ENCODE data around the gene PLB1. TPM values are rescaled to one million over a fixed set of nuclear protein-coding genes. Genes with fewer than 3 reads are reported as not detected.

The PLB1 gene
- total RNA-seq, 1 donor from 2014 or later = 9.9 TPM

DNA sequence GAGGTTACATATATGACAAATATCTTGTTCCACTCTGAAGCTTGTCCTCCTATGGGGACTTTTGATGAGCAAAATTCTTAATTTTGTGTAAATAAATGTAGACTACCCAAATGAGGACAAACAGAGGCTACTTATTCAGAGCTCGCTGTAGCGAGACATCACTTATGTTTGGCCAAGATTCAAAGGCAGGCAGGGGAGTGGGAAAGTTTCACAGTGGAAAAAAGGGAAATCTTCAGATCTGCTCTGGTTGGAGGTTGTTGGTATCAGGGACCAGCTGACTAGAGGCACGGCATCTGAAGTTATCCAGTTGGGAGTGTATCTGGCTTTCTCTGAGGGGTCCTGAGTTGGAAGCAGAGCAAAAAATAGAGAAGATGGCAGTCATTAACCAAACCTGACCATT lies 1.3 kb downstream of the PLB1 start:
- DNase-seq (ENCODE audit: low spot score) = no peak

DNA sequence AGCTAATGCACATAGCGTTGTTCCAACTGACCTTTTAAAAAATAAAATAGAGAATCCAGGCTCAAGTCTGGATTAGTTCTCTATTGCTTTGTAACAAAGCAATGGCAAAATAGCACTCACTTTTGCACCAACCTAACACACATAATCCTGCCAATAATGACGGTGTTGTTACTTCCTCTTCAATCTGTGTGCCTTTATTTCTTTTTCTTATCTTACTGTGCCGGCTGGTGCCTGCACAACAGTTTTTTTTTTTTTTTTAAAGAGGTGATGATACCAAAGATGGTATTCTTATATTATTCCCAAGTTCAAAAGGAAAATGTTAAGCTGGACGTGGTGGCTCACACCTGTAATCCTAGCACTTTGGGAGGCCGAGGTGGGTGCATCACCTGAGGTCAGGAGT lies 3.4 kb downstream of the PLB1 start:
- DNase-seq (ENCODE audit: low spot score) = no peak

DNA sequence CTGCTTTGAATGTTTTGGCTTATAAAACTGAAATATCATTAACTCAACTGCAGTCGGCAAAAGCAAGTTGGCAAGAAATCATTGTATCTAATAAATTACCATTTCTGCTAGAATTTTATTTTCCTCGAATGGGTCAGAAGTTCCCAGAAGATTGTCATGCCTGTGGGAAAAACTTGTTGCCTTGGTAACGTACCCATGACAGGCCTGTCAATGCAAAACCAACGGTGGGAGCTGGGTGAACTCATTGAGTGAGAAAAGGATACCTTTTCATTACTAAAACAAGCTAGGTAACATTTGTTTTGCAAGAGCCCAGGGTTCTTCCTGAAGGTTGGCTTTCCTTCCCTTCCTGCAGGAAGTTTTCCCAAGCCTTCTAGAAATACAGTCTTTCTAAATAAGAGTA lies 9.5 kb downstream of the PLB1 start:
- no peak for DNase-seq (ENCODE audit: low spot score)

DNA sequence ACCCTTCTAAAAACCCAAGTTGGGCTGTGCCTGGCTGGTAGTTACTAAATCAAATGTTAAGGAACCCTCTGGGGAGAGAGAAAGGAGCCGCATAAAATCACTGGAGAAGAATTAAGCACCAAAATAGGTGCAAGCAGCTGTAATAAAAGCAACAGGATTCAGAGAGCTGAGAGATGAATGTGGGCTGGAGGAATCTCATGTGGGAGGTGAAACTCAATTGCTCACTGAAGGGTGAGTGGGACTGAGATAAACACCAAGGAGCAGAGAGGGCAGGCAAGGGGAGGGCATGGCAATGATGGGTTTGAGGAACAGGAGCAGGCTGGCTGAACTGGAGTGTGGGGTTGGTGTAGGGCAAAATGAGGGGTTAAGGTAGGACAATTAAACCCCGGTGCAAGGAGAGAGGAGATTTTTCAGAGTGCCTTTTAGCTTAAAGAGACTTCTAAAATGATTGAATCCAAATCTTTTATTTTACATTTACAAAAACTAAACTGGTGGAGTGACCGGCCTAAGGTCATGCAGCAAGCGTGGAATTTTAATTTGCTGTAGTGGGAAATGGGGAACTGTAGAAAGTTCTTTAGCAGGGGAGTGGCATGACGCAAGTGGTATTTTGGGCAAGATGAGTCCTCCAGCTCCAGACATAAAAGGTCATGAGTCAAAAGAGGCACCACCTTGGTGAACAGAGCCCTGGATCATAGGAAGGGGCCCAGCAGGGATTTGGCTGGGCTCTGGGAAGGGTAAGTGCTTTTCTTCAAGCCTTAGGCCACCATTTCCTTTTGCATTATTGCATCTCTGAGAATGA lies 10.5 kb downstream of the PLB1 start:
- no peak for DNase-seq (ENCODE audit: low spot score)

DNA sequence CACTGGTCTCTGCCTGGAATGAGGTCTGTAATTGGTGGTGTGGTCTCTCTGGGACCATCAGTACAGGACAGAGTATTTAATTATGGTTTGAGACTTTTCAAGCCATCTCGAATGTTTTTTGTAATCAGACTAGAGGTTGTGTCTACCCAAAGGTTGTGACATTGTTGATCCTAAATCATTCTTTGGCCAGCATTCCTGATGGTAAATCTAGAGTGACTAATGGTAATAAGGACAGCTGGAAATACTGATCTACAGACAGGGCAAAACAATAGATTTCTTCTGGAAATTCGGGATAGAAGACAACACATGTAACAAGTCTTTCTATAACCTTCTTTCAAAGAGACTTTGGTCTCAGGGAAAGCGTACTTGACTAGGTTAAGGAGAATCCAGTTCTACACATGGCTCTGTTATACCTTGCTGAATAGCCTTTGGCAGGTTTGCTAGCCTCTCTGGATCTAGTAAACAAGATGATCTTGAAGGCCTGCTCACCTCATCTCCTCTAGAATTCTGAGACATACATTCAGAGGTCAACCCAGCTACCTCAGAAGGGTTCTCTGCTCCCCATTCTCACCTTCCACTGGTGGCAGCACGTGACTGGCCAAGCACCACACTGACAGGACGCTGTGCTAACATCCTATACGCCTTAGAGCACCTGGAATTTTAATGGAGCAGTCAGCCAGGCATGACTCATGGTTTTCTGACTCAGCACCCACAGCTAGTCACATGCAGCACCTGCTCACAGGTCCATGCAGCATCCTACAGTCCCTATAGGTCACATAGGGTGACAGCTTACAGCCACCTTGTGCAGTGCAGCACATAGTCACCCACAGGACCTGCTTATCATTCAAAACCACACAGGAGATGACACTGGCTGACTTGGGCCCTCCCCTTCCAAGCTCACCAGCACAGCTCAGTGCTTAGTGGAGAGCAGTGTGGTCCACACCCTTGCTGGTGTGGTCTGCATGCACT lies 12.2 kb downstream of the PLB1 start:
- DNase-seq (ENCODE audit: low spot score) = peak; percentile 65

DNA sequence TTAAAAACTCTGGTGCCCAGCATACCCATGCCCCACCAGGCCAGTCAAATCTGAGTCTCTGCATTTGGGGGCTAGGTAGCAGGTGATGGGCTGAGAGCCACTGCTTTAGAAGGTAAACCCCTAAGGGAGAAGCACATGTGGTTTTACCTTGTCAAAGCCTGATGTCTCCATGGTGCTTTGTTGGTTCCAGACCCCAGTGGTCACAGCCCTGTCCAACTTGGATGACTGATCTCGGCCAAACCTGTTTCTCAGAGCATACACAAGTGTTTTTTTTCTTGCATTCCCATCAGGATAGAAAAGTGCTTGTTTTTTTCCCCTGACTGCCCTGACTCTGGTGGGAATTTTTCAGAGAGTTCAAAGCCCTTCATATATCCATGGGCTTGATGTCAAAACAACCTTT lies 13.5 kb downstream of the PLB1 start:
- DNase-seq (ENCODE audit: low spot score) = peak; percentile 17

DNA sequence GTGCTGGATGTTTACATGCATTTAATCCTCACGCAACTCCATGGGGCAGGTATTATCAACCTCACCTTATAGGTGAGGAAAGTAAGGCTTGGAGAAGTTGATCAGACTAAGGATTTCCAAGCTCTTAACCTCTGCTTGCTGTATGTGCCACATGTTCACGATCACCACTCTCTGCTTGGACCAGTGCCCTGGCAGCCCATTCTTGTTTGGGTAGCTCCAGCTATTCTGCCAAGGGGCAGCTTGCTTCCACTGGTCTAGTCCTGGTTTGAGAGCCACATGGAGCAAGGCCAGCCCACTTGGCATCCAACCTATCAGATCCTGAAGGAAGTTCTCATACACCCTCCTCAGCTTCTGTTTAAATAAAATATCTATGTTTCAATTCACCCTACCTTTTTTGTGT lies 14.3 kb downstream of the PLB1 start:
- DNase-seq (ENCODE audit: low spot score) = no peak

DNA sequence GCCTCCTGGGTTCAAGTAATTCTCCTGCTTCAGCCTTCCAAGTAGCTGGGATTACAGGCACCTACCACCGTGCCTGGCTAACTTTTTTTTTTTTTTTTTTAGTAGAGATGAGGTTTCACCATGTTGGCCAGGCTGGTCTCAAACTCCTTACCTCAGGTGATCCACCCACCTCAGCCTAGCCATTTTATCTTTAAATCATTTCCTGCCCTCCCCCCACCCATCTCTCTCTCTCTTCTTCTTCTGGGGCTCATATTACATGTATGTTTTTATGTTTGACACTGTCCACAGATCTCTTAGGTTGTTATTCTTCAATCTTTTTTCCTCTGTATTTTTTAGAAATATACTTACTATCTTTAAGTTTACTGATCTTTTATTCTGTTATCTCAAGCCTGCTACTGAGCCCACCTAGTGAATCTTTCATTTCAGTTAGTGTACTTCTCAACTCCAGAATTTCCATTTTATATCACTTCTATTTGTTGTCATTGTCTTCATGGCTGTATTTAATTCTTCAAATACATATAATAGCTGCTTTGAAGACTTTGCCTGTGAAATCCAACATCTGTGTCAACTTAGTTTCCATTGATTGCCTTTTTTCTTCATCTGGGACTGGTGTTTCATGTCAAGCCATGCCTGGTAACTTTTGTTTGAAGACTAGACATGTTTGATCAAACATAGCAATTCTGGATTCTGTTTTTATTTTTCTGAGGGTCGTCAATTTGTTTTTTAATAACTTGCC lies 16.2 kb downstream of the PLB1 start:
- DNase-seq (ENCODE audit: low spot score) = no peak

DNA sequence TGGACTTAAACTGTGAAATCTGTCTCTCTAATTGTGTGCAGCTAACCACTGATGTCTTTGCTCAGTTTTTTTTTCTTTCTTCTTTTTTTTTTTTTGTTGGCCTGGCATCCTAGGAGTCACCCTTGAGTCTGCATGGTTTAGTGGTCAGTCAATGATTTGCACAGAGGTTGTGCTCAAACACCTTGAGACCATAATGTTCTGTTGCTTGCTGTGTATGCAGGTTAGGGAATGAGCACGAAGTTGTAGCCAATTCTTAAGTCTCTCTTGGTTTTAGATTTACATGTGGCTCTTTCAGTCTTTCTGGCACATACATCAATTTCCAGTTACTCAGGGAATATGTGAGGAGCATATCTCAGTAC lies 16.7 kb downstream of the PLB1 start:
- DNase-seq (ENCODE audit: low spot score) = no peak

DNA sequence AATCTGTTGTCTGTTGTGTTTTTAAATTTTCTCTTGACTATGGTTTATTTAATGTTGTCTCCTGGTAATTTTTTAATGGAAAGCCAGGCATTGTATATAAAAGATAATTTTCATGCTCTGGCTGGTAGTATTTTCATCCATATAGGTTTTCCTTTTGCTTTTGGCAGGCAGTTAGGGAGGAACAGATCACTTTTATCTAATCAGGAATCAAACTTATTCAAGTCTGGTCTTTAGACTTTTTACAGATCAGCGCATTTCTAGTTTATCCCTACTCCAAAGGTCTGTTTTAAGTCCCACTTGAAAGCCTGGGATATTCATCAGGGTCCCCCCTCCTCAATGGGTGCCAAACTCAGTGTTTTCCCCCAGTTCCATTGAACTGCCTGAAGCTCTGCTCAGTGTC lies 17.2 kb downstream of the PLB1 start:
- no peak for DNase-seq (ENCODE audit: low spot score)

DNA sequence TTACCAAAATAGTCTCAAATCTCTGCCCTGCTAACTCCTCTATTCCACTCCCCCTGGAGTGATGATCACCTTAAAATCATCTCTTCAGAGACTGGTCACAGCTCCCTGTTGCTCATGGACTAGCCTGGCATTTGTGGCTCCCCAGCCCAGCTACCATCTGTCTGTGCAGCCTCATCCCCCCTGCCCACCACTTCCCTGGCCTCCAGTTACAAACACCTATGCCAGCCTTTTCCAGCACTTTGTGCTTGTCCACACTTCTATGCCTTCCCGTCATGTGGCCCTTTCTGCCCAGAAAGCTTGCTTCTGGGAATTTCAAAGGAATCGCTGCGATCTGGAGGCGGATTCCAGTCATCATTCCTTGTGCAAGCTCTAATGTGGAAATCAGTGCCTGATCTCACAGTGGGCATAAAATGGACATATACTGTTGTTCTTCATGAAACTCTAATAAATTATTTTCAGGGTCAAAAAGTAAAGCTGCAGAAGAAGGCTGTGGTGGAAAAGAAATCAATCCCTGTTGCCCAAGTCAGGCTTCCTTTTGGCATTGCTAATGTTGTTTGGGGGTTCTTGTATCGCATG lies 19.4 kb downstream of the PLB1 start:
- DNase-seq (ENCODE audit: low spot score) = no peak

DNA sequence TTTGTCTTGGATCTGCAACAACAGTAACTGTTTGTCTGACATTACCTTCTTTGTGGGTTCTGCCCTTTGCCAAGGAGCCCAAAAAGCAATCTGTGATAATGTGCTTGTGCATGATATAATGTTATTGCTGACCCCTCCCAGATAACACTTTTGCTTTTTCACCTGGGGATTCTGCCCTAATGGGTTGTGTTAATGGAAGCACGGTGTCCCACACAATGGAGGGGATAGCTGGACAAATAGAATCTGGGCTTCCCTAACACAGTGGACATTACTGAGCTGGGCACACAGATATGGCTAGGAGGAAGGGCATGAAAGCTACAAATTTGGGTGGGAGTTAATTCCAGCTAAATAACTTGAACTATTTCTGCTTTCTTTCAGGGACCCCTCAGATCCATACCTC lies 20.6 kb downstream of the PLB1 start:
- DNase-seq (ENCODE audit: low spot score) = no peak

DNA sequence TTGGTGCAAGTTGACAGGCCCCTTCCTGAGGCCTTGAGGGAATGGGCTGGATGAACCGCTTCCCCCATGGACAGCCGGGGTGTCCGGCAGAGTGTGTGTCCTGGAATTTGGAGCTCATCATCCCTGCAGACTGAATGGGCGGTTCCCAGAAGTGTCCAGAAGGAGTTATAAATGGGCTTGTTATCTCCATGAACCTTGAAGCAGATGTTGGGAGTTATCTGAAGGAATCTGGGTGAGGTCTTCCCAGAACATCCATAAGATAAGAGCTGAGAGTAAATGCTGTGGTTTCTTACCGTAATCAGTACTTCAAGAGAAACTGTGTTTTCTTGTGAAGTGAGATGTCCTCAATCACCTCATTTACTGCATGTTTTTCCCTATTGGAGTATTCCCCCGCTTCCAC lies 21.1 kb downstream of the PLB1 start:
- DNase-seq (ENCODE audit: low spot score) = no peak

DNA sequence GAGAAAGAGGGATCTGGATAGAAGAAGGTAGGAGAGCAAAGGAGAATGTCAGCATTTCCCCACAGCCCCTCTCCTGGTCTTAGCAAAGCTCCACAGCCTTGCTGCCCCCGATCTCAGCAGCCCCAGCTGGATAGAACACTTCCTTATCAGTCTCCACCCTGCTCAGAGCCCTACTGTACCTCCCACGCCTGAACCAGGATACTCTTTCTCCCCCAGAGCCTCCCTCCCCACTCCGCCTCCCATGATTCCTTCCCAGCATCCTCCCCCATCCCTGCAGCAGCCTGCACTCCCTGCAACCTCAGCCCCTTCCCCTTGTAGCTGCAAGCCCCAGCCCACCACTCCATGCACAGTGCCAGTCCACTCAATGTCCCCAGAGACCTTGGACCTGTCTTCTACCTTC lies 25.8 kb downstream of the PLB1 start:
- no peak for DNase-seq (ENCODE audit: low spot score)

DNA sequence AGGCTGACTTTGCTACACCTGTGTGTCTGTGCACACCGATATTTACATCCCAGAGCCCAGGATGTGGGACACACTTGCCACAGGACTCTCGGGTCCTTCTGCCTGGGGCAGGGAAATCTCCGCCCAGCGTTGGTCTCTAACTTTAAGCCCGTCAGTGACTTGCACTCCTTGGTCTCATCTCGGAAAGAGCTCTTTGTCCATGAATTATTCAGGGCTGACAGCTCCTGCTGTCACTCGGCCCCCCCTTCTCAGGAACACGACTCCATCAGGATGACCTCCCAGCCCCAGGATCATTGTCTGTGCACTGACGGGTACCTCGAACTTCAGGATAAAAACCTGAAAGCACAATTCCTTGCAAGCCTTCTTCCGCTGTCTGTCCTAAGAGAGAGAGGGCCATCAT lies 26.6 kb downstream of the PLB1 start:
- no peak for DNase-seq (ENCODE audit: low spot score)

DNA sequence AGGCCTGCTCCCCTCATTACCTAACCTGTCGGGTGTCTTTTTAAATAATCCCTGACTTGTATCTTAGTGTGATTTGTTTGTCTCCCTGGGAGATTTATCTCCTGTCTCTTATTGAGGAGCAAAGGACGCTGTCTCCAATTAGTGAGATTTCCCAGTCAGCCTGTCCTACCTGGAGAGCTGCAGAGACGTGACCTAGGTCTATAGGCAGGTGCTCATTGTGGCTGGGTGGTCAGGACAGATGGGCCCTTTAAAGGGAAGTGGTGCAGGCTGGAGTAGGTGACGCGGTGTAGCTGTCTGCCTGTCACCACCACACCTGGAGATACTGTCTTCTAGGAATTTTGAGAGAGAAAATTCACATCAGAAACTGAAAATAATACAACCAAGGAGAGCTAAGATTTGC lies 28.0 kb downstream of the PLB1 start:
- DNase-seq (ENCODE audit: low spot score) = no peak

DNA sequence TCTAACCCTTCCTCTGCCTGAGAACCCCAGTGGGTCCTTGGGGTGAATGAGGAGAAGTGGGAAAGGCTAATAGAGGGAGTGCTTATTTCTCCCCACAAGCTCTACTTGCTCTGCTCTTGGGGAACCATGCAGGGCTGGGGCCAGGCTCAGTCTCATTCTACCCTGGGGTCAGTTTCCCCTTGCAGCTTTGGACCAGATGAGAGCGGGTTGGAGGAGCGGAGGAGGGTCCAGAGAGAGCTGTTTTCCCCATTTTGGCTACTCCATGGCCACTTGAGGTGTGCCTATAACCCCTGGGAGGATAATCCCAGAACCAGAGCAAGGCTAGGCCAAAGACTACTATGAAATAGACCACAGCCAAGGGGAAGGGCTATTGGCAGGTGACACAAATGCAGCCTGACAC lies 29.6 kb downstream of the PLB1 start:
- DNase-seq (ENCODE audit: low spot score) = no peak

DNA sequence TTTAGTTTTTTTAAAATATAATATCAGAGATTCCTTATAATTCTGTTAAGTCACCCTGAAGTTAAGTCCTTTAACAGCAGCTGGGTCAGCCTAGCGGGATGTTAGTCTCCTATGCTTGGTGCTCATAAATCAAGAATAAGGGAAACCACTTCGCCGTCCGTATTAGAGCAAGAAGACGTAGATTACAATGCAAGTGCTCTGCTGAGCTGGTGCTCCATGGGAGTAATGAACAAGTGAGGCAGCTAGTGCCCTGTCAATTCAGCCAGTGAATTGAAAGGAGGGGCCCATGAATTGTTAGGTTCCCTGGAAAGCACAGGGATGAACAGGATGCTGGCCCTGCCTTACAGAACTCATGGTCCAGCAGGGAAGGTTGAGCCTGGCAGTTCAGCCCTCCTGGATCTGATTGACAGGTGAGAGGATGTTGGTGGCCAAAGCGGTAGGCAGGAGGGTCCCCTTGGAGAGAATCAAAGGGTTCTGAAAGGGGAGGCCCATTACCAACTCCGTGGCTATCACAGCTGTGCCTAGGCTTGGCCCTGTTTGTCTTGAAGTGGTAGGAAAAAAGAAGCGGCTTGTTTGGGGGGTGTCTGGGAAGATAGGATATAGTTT lies 30.8 kb downstream of the PLB1 start:
- DNase-seq (ENCODE audit: low spot score) = no peak

DNA sequence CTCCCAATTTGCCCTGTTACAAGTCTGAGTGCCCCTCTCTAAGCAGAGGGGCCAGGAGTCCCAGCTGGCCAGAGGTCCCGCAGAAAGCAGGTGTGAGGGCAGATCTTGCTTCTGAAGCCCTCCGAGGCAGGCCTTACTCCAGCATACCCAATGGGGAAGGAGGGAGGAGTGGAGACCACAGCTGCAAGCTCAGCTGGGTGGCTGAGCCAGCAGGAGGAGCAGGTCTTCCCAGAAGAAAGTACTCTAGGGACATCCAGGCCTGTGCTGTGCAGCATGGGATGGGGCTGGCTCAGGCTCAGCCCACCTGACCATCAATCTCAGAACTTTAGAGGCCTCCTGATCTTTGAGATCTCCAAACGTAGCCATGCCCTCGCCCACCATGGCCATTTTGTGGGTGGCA lies 31.3 kb downstream of the PLB1 start:
- DNase-seq (ENCODE audit: low spot score) = no peak

DNA sequence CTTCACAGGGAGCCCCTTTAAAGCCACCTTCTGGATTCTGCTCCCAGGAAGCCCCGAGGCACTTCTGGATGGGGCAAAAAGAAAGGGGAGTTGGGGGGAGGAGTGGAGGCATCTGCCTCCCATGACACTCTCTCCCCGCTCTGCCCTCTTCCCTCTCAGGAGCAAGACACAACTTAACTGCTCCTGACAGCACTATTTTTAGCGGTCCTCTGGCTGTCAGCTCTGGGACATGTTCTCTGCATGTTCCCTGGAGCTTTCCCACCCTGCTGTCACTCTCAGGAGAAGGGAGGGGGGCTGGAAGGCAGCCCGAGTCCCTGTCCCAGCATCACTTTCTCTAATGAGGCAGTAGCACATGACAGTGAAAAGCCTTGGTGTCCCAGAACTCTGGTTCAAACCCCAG lies 32.3 kb downstream of the PLB1 start:
- no peak for DNase-seq (ENCODE audit: low spot score)

DNA sequence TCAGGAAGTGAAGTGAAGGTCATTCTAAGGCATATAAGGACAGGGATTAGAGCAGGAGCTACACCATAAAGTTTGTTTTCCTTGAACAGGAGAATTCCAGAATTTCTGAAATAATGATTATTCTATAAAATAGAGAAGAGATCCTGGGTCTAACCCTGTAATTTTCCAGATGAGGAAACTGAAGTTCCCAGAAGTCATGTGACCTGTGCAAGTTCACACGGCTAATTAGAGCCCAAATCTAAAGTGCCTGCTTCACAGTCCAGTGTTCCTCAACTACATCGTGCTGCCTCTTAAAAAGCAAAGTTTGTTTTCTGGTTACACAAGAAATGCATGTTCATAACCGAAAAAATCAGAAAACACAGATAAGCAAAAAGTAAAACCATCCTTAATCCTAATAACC lies 34.9 kb downstream of the PLB1 start:
- no peak for DNase-seq (ENCODE audit: low spot score)

DNA sequence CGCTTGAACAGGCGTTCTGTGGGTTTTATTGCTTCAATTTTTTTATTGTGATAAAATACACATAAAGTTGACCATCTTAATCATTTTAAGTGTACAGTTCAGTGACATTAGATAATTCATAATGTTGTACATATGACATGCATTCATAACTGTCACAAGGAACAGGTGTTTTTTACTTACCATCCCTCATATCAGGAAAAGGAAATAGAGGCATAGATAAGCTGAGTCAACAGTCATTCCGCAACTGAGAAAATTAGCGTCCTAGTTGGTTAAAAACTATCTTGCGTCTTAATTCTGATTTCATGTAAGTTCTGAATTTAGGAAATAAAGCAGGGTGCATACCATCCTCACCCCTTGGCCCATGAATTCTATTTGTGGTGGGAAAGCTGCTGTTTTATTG lies 36.5 kb downstream of the PLB1 start:
- DNase-seq (ENCODE audit: low spot score) = no peak
